Measurements from ENCODE around the gene ACO2.

DNA sequence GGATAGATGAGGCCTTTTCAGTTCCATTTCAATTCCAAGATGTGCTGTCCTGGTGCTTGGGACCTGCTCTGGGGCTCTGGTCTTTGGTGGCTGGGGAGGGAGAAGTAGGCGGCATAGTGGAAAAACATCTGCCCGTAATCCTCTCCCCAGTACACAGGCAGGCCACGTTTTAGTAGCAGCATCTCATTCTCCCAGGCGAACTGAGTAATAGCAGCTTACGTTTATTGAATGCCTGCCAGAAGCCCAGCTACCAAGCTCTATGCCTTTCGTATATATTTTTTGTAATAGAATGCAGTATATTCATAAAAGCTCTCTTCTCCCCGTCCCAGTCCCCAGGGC lies 11.4 kb downstream of the ACO2 start:
- TF ChIP-seq ZNF274 (IDR thresholded peaks at IDR 0.05; ENCODE audit: insufficient read depth, insufficient read length) (no peak), SMC3 (IDR thresholded peaks at IDR 0.05; ENCODE audit: borderline replicate concordance, low read length) (no peak), EZH2 (IDR thresholded peaks at IDR 0.05; ENCODE audit: borderline replicate concordance, control insufficient read depth, low read depth, low read length) (no peak), POLR2A (IDR thresholded peaks at IDR 0.05; ENCODE audit: low read depth, low read length) (no peak), SIN3A (IDR thresholded peaks at IDR 0.05; ENCODE audit: low read depth, low read length) (no peak), HDGF (IDR thresholded peaks at IDR 0.05) (no peak), TAF1 (IDR thresholded peaks at IDR 0.05; ENCODE audit: borderline replicate concordance, low read depth, low read length) (no peak), NRF1 (conservative IDR thresholded peaks at IDR 0.05; ENCODE audit: low read depth, low read length) (no peak)
- TF ChIP-seq, protein P1, sequence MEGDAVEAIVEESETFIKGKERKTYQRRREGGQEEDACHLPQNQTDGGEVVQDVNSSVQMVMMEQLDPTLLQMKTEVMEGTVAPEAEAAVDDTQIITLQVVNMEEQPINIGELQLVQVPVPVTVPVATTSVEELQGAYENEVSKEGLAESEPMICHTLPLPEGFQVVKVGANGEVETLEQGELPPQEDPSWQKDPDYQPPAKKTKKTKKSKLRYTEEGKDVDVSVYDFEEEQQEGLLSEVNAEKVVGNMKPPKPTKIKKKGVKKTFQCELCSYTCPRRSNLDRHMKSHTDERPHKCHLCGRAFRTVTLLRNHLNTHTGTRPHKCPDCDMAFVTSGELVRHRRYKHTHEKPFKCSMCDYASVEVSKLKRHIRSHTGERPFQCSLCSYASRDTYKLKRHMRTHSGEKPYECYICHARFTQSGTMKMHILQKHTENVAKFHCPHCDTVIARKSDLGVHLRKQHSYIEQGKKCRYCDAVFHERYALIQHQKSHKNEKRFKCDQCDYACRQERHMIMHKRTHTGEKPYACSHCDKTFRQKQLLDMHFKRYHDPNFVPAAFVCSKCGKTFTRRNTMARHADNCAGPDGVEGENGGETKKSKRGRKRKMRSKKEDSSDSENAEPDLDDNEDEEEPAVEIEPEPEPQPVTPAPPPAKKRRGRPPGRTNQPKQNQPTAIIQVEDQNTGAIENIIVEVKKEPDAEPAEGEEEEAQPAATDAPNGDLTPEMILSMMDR (IDR thresholded peaks at IDR 0.05 in 2 of 3, conservative IDR thresholded peaks at IDR 0.05 in 1 of 3; ENCODE audit: control insufficient read depth in 2 of 3, extremely low read depth in 1 of 3, insufficient read depth in 1 of 3, low read depth in 3 of 3, low read length in 3 of 3) = no peak
- TF ChIP-seq, protein P2, sequence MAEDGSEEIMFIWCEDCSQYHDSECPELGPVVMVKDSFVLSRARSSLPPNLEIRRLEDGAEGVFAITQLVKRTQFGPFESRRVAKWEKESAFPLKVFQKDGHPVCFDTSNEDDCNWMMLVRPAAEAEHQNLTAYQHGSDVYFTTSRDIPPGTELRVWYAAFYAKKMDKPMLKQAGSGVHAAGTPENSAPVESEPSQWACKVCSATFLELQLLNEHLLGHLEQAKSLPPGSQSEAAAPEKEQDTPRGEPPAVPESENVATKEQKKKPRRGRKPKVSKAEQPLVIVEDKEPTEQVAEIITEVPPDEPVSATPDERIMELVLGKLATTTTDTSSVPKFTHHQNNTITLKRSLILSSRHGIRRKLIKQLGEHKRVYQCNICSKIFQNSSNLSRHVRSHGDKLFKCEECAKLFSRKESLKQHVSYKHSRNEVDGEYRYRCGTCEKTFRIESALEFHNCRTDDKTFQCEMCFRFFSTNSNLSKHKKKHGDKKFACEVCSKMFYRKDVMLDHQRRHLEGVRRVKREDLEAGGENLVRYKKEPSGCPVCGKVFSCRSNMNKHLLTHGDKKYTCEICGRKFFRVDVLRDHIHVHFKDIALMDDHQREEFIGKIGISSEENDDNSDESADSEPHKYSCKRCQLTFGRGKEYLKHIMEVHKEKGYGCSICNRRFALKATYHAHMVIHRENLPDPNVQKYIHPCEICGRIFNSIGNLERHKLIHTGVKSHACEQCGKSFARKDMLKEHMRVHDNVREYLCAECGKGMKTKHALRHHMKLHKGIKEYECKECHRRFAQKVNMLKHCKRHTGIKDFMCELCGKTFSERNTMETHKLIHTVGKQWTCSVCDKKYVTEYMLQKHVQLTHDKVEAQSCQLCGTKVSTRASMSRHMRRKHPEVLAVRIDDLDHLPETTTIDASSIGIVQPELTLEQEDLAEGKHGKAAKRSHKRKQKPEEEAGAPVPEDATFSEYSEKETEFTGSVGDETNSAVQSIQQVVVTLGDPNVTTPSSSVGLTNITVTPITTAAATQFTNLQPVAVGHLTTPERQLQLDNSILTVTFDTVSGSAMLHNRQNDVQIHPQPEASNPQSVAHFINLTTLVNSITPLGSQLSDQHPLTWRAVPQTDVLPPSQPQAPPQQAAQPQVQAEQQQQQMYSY (CRISPR knock-in tag; IDR thresholded peaks at IDR 0.05) = no peak

Measured in GM12878 (cell line).